Measurements from ENCODE around the gene TTC13.

GRCh38 chr1:230964896-230965295 lies 13.8 kb downstream of the TTC13 start:
- no peak for TF ChIP-seq EP300 (IDR thresholded peaks at IDR 0.05; ENCODE audit: low read depth)
- TF ChIP-seq CTCF (IDR thresholded peaks at IDR 0.05): no peak
